Pancreas (tissue), 10 donors: Measurements from ENCODE around the gene TCF7L2. TPM values are rescaled to one million over a fixed set of nuclear protein-coding genes. Genes with fewer than 3 reads are reported as not detected.
A peak's percentile ranks its signal among the peaks of the same experiment; 100 is the strongest.

Experiments
- ATAC-seq, 4 donors: fragments of 200-7000 bp; cut with Tn5 transposase; one replicate each; pipeline versions ENCODE4 v1.8.0 to v1.9.1; 2020; ENCODE audit warnings: mild to moderate bottlenecking in 4 of 4, moderate library complexity in 4 of 4
- DNase-seq, 6 donors: peaks; one replicate each; pipeline ENCODE4 v3.0.0-alpha.2; 2020
- FAIRE-seq: peaks from 2 replicates; lab custom pipeline; 2012; peaks lifted over from hg19 to GRCh38; lab: Jason Lieb, UNC
- H3K27ac ChIP-seq, 4 donors: fragments of 200-600 bp; sonication (generic); 1 replicate in 3 of 4; 2 replicates in 1 of 4; pipeline versions ENCODE4 v1.5.0 to v1.8.0; 2020
- H3K27me3 ChIP-seq, 4 donors: fragments of 200-600 bp; one replicate each; pipeline ENCODE4 v1.8.0; 2021
- H3K36me3 ChIP-seq, 3 donors: fragments of 200-600 bp; sonication (generic) in 1 of 3; one replicate each; pipeline versions ENCODE4 v1.5.0 to v1.8.0; 2020 to 2021
- H3K4me1 ChIP-seq, 3 donors: fragments of 200-600 bp; one replicate each; pipeline ENCODE4 v1.8.0; 2021
- H3K4me3 ChIP-seq, 4 donors: fragments of 200-600 bp; sonication (generic) in 2 of 4; one replicate each; pipeline versions ENCODE4 v1.5.0 to v1.8.0; 2020 to 2021
- H3K9me3 ChIP-seq, 4 donors: fragments of 200-600 bp; one replicate each; pipeline ENCODE4 v1.8.0; 2021
- WGBS, 2 donors: extraction: QIAGEN DNeasy Blood & Tissue Kit; methylation state at CpG; one replicate each; pipeline ENCODE4 v1.1.7; 2013; 5-methylcytosine and 5-hydroxymethylcytosine counted together
- intact Hi-C, 3 donors: fragments of 100-400 bp; cut with DNase I; formaldehyde crosslinking; loops; one replicate each; pipeline versions ENCODE4 v1.11.1 to v1.14.2; 2022
- polyA plus RNA-seq, 2 donors: library from polyadenylated mRNA; stranded (reverse); fragments of 200-250 nt; gene quantifications; one replicate each; pipeline ENCODE4 v1.2.3, GENCODE V29; 2013
- total RNA-seq, 6 donors: library from RNA; stranded (reverse); fragmentation: NEBNext Ultra II Directional in 4 of 6; extraction: Animal tissue kit (Norgen Biotek cat#: 25700) in 4 of 6; gene quantifications; one replicate each; pipeline versions ENCODE4 v1.2.1 to v1.2.4, GENCODE V29; 2021 to 2023
- TF ChIP-seq, protein P1 (sequence below), 4 donors: fragments of 200-600 bp; sonication (generic) in 3 of 4; IDR thresholded peaks; one replicate each; pipeline versions ENCODE4 v1.5.0 to v1.8.0; 2021; ENCODE audit warnings: antibody characterized with exemption in 4 of 4
- donor health status: healthy with polysubstance abuse.
- donor health status: DM: no; HTN: no; CAD: no; lungs with moderate emphysema.
- donor health status: DM: no; HTN: no; CAD: no.
- donor health status: control.
- donor health status: control.
- donor health status: Bipolar disorder and iron deficiency.
- donor health status: DM: yes; HTN: yes; CAD: no.
- donor health status: DM: no; HTN: no; CAD: no.
- donor health status: DM: no; HTN: no; CAD: no.
- donor health status: DM: yes; HTN: yes; CAD: no.

TCF7L2 gene
- total and polyA plus RNA-seq, 8 donors = 7.9 to 22.3 (median 11.6) TPM

- no peaks in the 10 kb centered on the region for H3K36me3 ChIP-seq
- H3K4me3 ChIP-seq = no peak overlapping the region
- no peak for FAIRE-seq
- peaks cover 14 to 30% (median 28%) of the 10 kb centered on the region in 3 donors for H3K4me1 ChIP-seq
- peak; percentile 66 to 79 (median 71) for ATAC-seq
- no peaks in the 10 kb centered on the region for H3K9me3 ChIP-seq
- H3K27me3 ChIP-seq = no peaks in the 10 kb centered on the region
- TF ChIP-seq, protein P1, sequence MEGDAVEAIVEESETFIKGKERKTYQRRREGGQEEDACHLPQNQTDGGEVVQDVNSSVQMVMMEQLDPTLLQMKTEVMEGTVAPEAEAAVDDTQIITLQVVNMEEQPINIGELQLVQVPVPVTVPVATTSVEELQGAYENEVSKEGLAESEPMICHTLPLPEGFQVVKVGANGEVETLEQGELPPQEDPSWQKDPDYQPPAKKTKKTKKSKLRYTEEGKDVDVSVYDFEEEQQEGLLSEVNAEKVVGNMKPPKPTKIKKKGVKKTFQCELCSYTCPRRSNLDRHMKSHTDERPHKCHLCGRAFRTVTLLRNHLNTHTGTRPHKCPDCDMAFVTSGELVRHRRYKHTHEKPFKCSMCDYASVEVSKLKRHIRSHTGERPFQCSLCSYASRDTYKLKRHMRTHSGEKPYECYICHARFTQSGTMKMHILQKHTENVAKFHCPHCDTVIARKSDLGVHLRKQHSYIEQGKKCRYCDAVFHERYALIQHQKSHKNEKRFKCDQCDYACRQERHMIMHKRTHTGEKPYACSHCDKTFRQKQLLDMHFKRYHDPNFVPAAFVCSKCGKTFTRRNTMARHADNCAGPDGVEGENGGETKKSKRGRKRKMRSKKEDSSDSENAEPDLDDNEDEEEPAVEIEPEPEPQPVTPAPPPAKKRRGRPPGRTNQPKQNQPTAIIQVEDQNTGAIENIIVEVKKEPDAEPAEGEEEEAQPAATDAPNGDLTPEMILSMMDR (IDR thresholded peaks at IDR 0.05) = no peak
- peak overlapping the region in 3 of 4 donors; percentile 1 to 33 (median 16) for H3K27ac ChIP-seq
- 6 to 17% methylated on average over 4 of the region's 4 CpGs for WGBS, 2 donors
- peak in 2 of 6 donors; percentile 33 to 44 for DNase-seq
- intact Hi-C loops = no loop called here
Measured at GRCh38 chr10:113067501-113067900, 117.5 kb downstream of the TCF7L2 start.

DNA sequence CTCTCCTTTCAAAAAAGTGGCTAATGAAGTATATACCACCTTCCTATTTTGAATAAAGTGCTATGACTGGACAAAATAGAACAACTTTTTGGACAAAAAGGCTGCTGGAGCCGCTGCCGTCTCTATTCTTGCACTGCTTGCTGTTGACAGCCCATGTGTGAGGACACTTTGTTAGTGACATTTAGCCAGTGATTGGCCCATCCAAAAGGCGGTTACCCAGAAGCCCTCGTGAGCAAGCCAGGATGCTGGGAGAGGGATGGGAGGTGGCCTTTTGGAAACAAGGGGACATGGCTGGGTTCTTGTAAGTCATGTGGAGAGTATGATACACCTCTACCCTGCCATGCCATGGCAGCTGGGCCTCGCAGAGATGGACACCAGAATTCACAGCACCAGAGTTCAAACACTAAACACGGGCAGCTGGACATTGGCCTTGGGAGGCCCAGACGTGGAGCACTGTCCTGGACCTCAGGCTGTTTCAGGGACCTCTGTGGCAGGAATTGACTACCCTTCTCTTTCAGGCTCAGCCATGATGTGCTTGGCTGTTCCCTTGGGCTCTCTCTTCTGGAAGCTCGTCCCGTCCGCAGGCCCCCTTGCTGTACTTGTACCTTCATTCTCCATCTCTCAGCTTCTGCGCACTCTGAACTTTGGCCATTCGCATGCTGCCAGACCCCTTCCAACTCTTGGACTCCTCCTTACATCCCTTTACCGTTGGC, 118.3 kb downstream of the TCF7L2 start:
- DNase-seq (no peak), ATAC-seq (no peak), FAIRE-seq (no peak)
- WGBS, 2 donors = 94 to 95% methylated on average over 13 of the region's 13 CpGs
- TF ChIP-seq, protein P1 (IDR thresholded peaks at IDR 0.05) = no peak
- Histone ChIP-seq H3K9me3 (no peaks in the 10 kb centered on the region), H3K4me1 (peaks cover 14 to 30% (median 28%) of the 10 kb centered on the region in 3 donors), H3K27ac (peak overlapping the region in 1 of 4 donors; percentile 1), H3K4me3 (no peak overlapping the region), H3K36me3 (no peaks in the 10 kb centered on the region), H3K27me3 (no peaks in the 10 kb centered on the region)
- intact Hi-C loops = no loop called here

DNA sequence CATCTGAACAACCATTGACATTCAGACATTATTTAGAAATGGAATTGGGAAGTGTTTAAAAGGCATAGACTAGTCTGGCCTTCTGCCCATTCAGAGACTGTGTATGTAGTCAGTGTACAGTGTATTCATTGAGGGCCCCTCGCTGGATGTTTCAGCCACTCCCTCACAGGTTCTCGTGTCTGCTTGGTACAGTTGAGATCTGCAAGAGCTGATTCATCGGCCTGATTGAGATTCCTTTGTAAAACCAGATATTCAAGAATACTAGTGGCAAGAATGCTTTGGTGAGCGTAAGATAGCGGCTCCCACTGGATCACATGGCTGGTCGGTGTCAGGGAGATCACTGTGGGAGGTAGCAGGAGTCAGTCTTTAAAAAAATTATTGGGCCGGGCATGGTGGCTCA, 119.5 kb downstream of the TCF7L2 start:
- DNase-seq = no peak

GRCh38 chr10:113071446-113071845, 121.4 kb downstream of the TCF7L2 start:
- no peak for FAIRE-seq
- peak; percentile 86 to 90 (median 88) for ATAC-seq
- Histone ChIP-seq H3K4me1 (peaks cover 5 to 28% (median 26%) of the 10 kb centered on the region in 3 donors), H3K27ac (peak overlapping the region in 3 of 4 donors; percentile 11 to 50 (median 28)), H3K9me3 (no peaks in the 10 kb centered on the region), H3K36me3 (no peaks in the 10 kb centered on the region), H3K4me3 (no peak overlapping the region), H3K27me3 (no peaks in the 10 kb centered on the region)
- intact Hi-C loops = no loop called here
- peak; percentile 84 to 95 (median 88) for DNase-seq
- WGBS, 2 donors = 5 to 24% methylated on average over 7 of the region's 7 CpGs
- TF ChIP-seq, protein P1 (IDR thresholded peaks at IDR 0.05) = no peak

More for the DNA sequence above, 119.5 kb downstream of the TCF7L2 start:
- Histone ChIP-seq H3K4me1 (peaks cover 14 to 30% (median 28%) of the 10 kb centered on the region in 3 donors), H3K4me3 (no peak overlapping the region), H3K36me3 (no peaks in the 10 kb centered on the region), H3K27me3 (no peaks in the 10 kb centered on the region), H3K27ac (no peak overlapping the region), H3K9me3 (no peaks in the 10 kb centered on the region)
- FAIRE-seq (no peak), ATAC-seq (no peak)
- intact Hi-C loops = no loop called here
- 85 to 87% methylated on average over 7 of the region's 7 CpGs for WGBS, 2 donors
- TF ChIP-seq, protein P1 (IDR thresholded peaks at IDR 0.05) = no peak
